Hepatocyte (in vitro differentiated cells): ENCODE measurements around the gene IFNGR2. TPM values are rescaled to one million over a fixed set of nuclear protein-coding genes. Genes with fewer than 3 reads are reported as not detected.

ENCODE experiments used
- DNase-seq: peaks from one replicate; pipeline ENCODE4 v3.0.0-alpha.2; 2016; ENCODE audit warnings: low spot score
- H2AFZ ChIP-seq: fragments of 200-600 bp; sonication (generic); 2 replicates; pipeline ENCODE4 v1.6.0; 2016; ENCODE audit warnings: antibody characterized with exemption, mild to moderate bottlenecking
- H3K27ac ChIP-seq: fragments of 200-600 bp; sonication (generic); 2 replicates; pipeline ENCODE4 v1.5.1; 2016; ENCODE audit warnings: mild to moderate bottlenecking
- H3K27me3 ChIP-seq: fragments of 200-600 bp; sonication (generic); 2 replicates; pipeline ENCODE4 v1.6.1; 2016
- H3K36me3 ChIP-seq: fragments of 200-600 bp; sonication (generic); replicated peaks from 2 replicates; pipeline ENCODE4 v1.5.1; 2016; ENCODE audit warnings: low read depth; ENCODE audit not compliant: insufficient read depth
- H3K4me1 ChIP-seq: fragments of 200-600 bp; sonication (generic); 2 replicates; pipeline ENCODE4 v1.5.1; 2016; ENCODE audit warnings: mild to moderate bottlenecking, moderate library complexity; ENCODE audit not compliant: insufficient read depth
- H3K4me2 ChIP-seq: fragments of 200-600 bp; sonication (generic); 2 replicates; pipeline ENCODE4 v1.6.0; 2016
- H3K4me3 ChIP-seq: fragments of 200-600 bp; sonication (generic); 2 replicates; pipeline ENCODE4 v1.5.1; 2016; ENCODE audit warnings: mild to moderate bottlenecking
- H3K79me2 ChIP-seq: fragments of 200-600 bp; sonication (generic); 2 replicates; pipeline ENCODE4 v1.6.0; 2017; ENCODE audit warnings: mild to moderate bottlenecking
- H3K9me2 ChIP-seq: fragments of 200-600 bp; sonication (generic); replicated peaks from 2 replicates; pipeline ENCODE4 v1.6.0; 2017; ENCODE audit warnings: mild to moderate bottlenecking; ENCODE audit not compliant: insufficient read depth
- H3K9me3 ChIP-seq: fragments of 200-600 bp; sonication (generic); 2 replicates; pipeline ENCODE4 v1.5.1; 2016; ENCODE audit warnings: low read depth, mild to moderate bottlenecking
- H4K20me1 ChIP-seq: fragments of 200-600 bp; sonication (generic); 2 replicates; pipeline ENCODE4 v1.6.0; 2016; ENCODE audit warnings: mild to moderate bottlenecking; ENCODE audit not compliant: insufficient read depth, poor library complexity, severe bottlenecking
- CTCF ChIP-seq: fragments of 200-600 bp; sonication (generic); IDR thresholded peaks from 2 replicates; pipeline ENCODE4 v1.5.1; 2016; ENCODE audit warnings: antibody characterized with exemption, mild to moderate bottlenecking; ENCODE audit not compliant: poor library complexity
- EZH2 ChIP-seq: fragments of 200-600 bp; sonication (generic); IDR thresholded peaks from 2 replicates; pipeline ENCODE4 v1.6.1; 2016; ENCODE audit warnings: antibody characterized with exemption, mild to moderate bottlenecking, borderline replicate concordance
- EZH2phosphoT487 ChIP-seq: fragments of 200-600 bp; sonication (generic); IDR thresholded peaks from one replicate; pipeline ENCODE4 v1.6.1; 2018; ENCODE audit warnings: antibody characterized with exemption, mild to moderate bottlenecking, low read depth, moderate library complexity; ENCODE audit not compliant: unreplicated experiment, severe bottlenecking
- whole genome bisulfite sequencing: methylation state at CpG from one replicate; pipeline ENCODE4 v1.1.6; 2016; ENCODE audit warnings: low lambda C conversion rate; ENCODE audit errors: missing lambda C conversion rate; 5-methylcytosine and 5-hydroxymethylcytosine counted together
- polyA plus RNA-seq: library from polyadenylated mRNA; unstranded; fragments of >200 nt; fragmentation: Nextera tagmentation; extraction: Ambion mirVana; gene quantifications from 2 replicates; pipeline ENCODE4 v1.2.1, GENCODE V29; 2016
- total RNA-seq: library from RNA; depleted of rRNA; stranded (reverse); fragments of >200 nt; gene quantifications from 2 replicates; pipeline ENCODE4 v1.2.3, GENCODE V29; 2014

The IFNGR2 gene
- total and polyA plus RNA-seq, 2 experiments from 2014 or later, result 53.4 to 66.7 TPM

- Histone ChIP-seq H3K9me3 (no peaks in the 10 kb centered on the region), H3K9me2 (no peaks in the 10 kb centered on the region), H3K79me2 (no peaks in the 10 kb centered on the region), H4K20me1 (no peaks in the 10 kb centered on the region), H3K27ac (no peak overlapping the region), H3K27me3 (no peaks in the 10 kb centered on the region), H3K4me3 (no peak overlapping the region), H3K4me1 (no peaks in the 10 kb centered on the region), H2AFZ (no peak overlapping the region), H3K36me3 (no peaks in the 10 kb centered on the region), H3K4me2 (no peak overlapping the region)
- 87% methylated on average over 6 of the region's 6 CpGs for WGBS
- TF ChIP-seq CTCF (no peak), EZH2phosphoT487 (no peak), EZH2 (no peak)
- no peak for DNase-seq
Measured at GRCh38 chr21:33391656-33392055, 11.6 kb upstream of the IFNGR2 start.

GRCh38 chr21:33392284-33392985 is 10.8 kb upstream of the IFNGR2 start:
- Histone ChIP-seq H2AFZ (no peak overlapping the region), H3K36me3 (no peaks in the 10 kb centered on the region), H4K20me1 (no peaks in the 10 kb centered on the region), H3K4me2 (no peak overlapping the region), H3K4me3 (no peak overlapping the region), H3K4me1 (no peaks in the 10 kb centered on the region), H3K79me2 (no peaks in the 10 kb centered on the region), H3K27ac (no peak overlapping the region), H3K27me3 (no peaks in the 10 kb centered on the region), H3K9me2 (no peaks in the 10 kb centered on the region), H3K9me3 (no peaks in the 10 kb centered on the region)
- no peak for TF ChIP-seq CTCF
- TF ChIP-seq EZH2, result no peak
- TF ChIP-seq EZH2phosphoT487, result no peak
- no peak for DNase-seq
- 74% methylated on average over 8 of the region's 11 CpGs for WGBS

- WGBS, result 79% methylated on average over 5 of the region's 5 CpGs
- H3K27ac ChIP-seq, result no peak overlapping the region
- H3K4me3 ChIP-seq, result no peak overlapping the region
- no peaks in the 10 kb centered on the region for H3K4me1 ChIP-seq
- H3K36me3 ChIP-seq, result no peaks in the 10 kb centered on the region
- DNase-seq, result no peak
- H3K79me2 ChIP-seq, result no peaks in the 10 kb centered on the region
- H2AFZ ChIP-seq, result no peak overlapping the region
- H4K20me1 ChIP-seq, result no peaks in the 10 kb centered on the region
- no peaks in the 10 kb centered on the region for H3K9me2 ChIP-seq
- no peak overlapping the region for H3K4me2 ChIP-seq
- TF ChIP-seq EZH2phosphoT487, result no peak
- no peak for TF ChIP-seq EZH2
- TF ChIP-seq CTCF, result no peak
- no peaks in the 10 kb centered on the region for H3K9me3 ChIP-seq
- no peaks in the 10 kb centered on the region for H3K27me3 ChIP-seq
Measured at GRCh38 chr21:33393348-33393747, 9.9 kb upstream of the IFNGR2 start.

- no peaks in the 10 kb centered on the region for H3K4me1 ChIP-seq
- H3K27ac ChIP-seq, result no peak overlapping the region
- WGBS, result 94% methylated on average over 8 of the region's 8 CpGs
- no peak overlapping the region for H3K4me2 ChIP-seq
- no peaks in the 10 kb centered on the region for H3K9me2 ChIP-seq
- H3K4me3 ChIP-seq, result no peak overlapping the region
- DNase-seq, result no peak
- TF ChIP-seq EZH2phosphoT487 (no peak), EZH2 (no peak), CTCF (no peak)
- H4K20me1 ChIP-seq, result no peaks in the 10 kb centered on the region
- H3K27me3 ChIP-seq, result no peaks in the 10 kb centered on the region
- no peaks in the 10 kb centered on the region for H3K9me3 ChIP-seq
- H3K36me3 ChIP-seq, result no peaks in the 10 kb centered on the region
- H3K79me2 ChIP-seq, result no peaks in the 10 kb centered on the region
- no peak overlapping the region for H2AFZ ChIP-seq
Measured at GRCh38 chr21:33394260-33394659, 9.0 kb upstream of the IFNGR2 start.
